ENCODE measurements around the gene SRL. TPM values are rescaled to one million over a fixed set of nuclear protein-coding genes. Genes with fewer than 3 reads are reported as not detected.

SRL gene
- total RNA-seq, 1 experiment from 2014 or later = not detected

- Histone ChIP-seq H4K20me1 (ENCODE audit: low read length) (no peaks in the 10 kb centered on the region; the same call in 1 of the 2 replicates), H3K4me3 (ENCODE audit: low read length) (peak overlapping the region; percentile 90), H3K9me2 (replicated peaks; ENCODE audit: low read length) (no peaks in the 10 kb centered on the region), H3K4me1 (ENCODE audit: insufficient read depth, low read length) (peaks cover 15% of the 10 kb centered on the region), H2AFZ (ENCODE audit: low read length) (no peak overlapping the region), H3K9ac (ENCODE audit: low read length) (peak overlapping the region; percentile 99), H3K4me2 (ENCODE audit: low read length) (peak overlapping the region; percentile 95), H3K9me3 (ENCODE audit: low read length) (no peaks in the 10 kb centered on the region), H3F3A (ENCODE audit: low read length, unreplicated experiment) (no peaks in the 10 kb centered on the region), H3K36me3 (ENCODE audit: low read depth, low read length) (no peaks in the 10 kb centered on the region), H3K79me2 (ENCODE audit: low read length) (peaks cover 68% of the 10 kb centered on the region), H3K27ac (ENCODE audit: low read length) (peak overlapping the region; percentile 96), H3K27me3 (ENCODE audit: low read length) (no peaks in the 10 kb centered on the region)
- TF ChIP-seq EZH2phosphoT487 (IDR thresholded peaks at IDR 0.05; ENCODE audit: borderline replicate concordance, low read length) (no peak), CTCF (conservative IDR thresholded peaks at IDR 0.05; ENCODE audit: low read depth, low read length) (no peak), EZH2 (IDR thresholded peaks at IDR 0.05; ENCODE audit: low read length, unreplicated experiment) (no peak)
- ATAC-seq (no peak), DNase-seq (no peak)
- BruUV-seq (replicated peaks) = no TSS peak
- CTCF ChIA-PET = no interaction called here
- intact Hi-C loops (cut with micrococcal nuclease) = loop anchor here (5.0 kb wide), 1 partner anchor 47 kb away; the partner anchor contains the start of gene GLIS2
- POLR2A ChIA-PET (ENCODE audit: unreplicated experiment) = no interaction called here
These were observed 28.7 kb upstream of the SRL start for GRCh38 chr16:4270595-4270994.

- CTCF ChIA-PET = no interaction called here
- BruUV-seq (replicated peaks) = no TSS peak
- intact Hi-C loops (cut with micrococcal nuclease) = loop anchor here (5.0 kb wide), 1 partner anchor 47 kb away; the partner anchor contains the start of gene GLIS2
These were observed 28.2 kb upstream of the SRL start for GRCh38 chr16:4270091-4270490.

More at GRCh38 chr16:4270091-4270490, 28.2 kb upstream of the SRL start:
- no peak for DNase-seq
- H3K9me2 ChIP-seq (replicated peaks; ENCODE audit: low read length) = no peaks in the 10 kb centered on the region
- H3K36me3 ChIP-seq (ENCODE audit: low read depth, low read length) = no peaks in the 10 kb centered on the region
- TF ChIP-seq CTCF (conservative IDR thresholded peaks at IDR 0.05; ENCODE audit: low read depth, low read length) (no peak), EZH2phosphoT487 (IDR thresholded peaks at IDR 0.05; ENCODE audit: borderline replicate concordance, low read length) (no peak), EZH2 (IDR thresholded peaks at IDR 0.05; ENCODE audit: low read length, unreplicated experiment) (no peak)
- peaks cover 15% of the 10 kb centered on the region for H3K4me1 ChIP-seq (ENCODE audit: insufficient read depth, low read length)
- no peak overlapping the region for H3K27ac ChIP-seq (ENCODE audit: low read length)
- peaks cover 73% of the 10 kb centered on the region for H3K79me2 ChIP-seq (ENCODE audit: low read length)
- no peaks in the 10 kb centered on the region; the same call in 1 of the 2 replicates for H4K20me1 ChIP-seq (ENCODE audit: low read length)
- 0 out of 2 replicates have a peak overlapping the region, but pooled peaks have one; percentile 99 for H3K9ac ChIP-seq (ENCODE audit: low read length)
- H3K9me3 ChIP-seq (ENCODE audit: low read length) = no peaks in the 10 kb centered on the region
- H2AFZ ChIP-seq (ENCODE audit: low read length) = no peak overlapping the region
- ATAC-seq = no peak
- peak overlapping the region; percentile 95 for H3K4me2 ChIP-seq (ENCODE audit: low read length)
- no peaks in the 10 kb centered on the region for H3K27me3 ChIP-seq (ENCODE audit: low read length)
- H3F3A ChIP-seq (ENCODE audit: low read length, unreplicated experiment) = no peaks in the 10 kb centered on the region
- POLR2A ChIA-PET (ENCODE audit: unreplicated experiment) = no interaction called here
- peak overlapping the region; percentile 90; the same call in 1 of the 2 replicates for H3K4me3 ChIP-seq (ENCODE audit: low read length)

Data from PC-3 (cell line).